ENCODE measurements around the gene DAND5. TPM values are rescaled to one million over a fixed set of nuclear protein-coding genes. Genes with fewer than 3 reads are reported as not detected.

DAND5 gene
- total and polyA plus RNA-seq, 9 of the 15 experiments (the other 6 are each of a cell fraction or from before 2014, with no cell fraction given): 0.22 to 0.83 (median 0.60) TPM

GRCh38 chr19:12953138-12953798, 16.1 kb upstream of the DAND5 start (continued):
- TF ChIP-seq E2F8 (IDR thresholded peaks at IDR 0.05; ENCODE audit: low read depth, partially characterized antibody): no peak
- TF ChIP-seq ZNF347 (CRISPR knock-in tag; IDR thresholded peaks at IDR 0.05; ENCODE audit: low read depth): no peak
- TF ChIP-seq RBFOX2 (IDR thresholded peaks at IDR 0.05; ENCODE audit: low read depth, low read length): peak; percentile 69
- no peak for TF ChIP-seq NR2C1 (IDR thresholded peaks at IDR 0.05)
- TF ChIP-seq NR2C1 (tag; IDR thresholded peaks at IDR 0.05): no peak
- no peak for TF ChIP-seq ZFP1 (CRISPR knock-in tag; IDR thresholded peaks at IDR 0.05)
- no peak for TF ChIP-seq ZBTB8A (IDR thresholded peaks at IDR 0.05; ENCODE audit: partially characterized antibody)
- no peak for TF ChIP-seq ILK (tag; IDR thresholded peaks at IDR 0.05; ENCODE audit: borderline replicate concordance, low read depth)

Data from K562 (cell line).